DMS79 treated with DMSO at 0.1 percent for 48 hours (cell line): ENCODE results near the gene KLHL42.

Experiments used
- DNase-seq: peaks from one replicate; lab custom pipeline; 2025; lab: John Stamatoyannopoulos, UW

The KLHL42 gene

GRCh38 chr12:27780612-27781408 lies 777 bp downstream of the KLHL42 start:
- peak; percentile 60 for DNase-seq

- no peak for DNase-seq
Measured at GRCh38 chr12:27781680-27782079, 1.6 kb downstream of the KLHL42 start.

- no peak for DNase-seq
Measured at GRCh38 chr12:27782481-27782880, 2.4 kb downstream of the KLHL42 start.

- DNase-seq = no peak
Measured at GRCh38 chr12:27785882-27786570, 6.0 kb downstream of the KLHL42 start.

- DNase-seq = no peak
Measured at GRCh38 chr12:27787559-27787958, 7.5 kb downstream of the KLHL42 start.

- DNase-seq = no peak
Measured at GRCh38 chr12:27790179-27790578, 10.1 kb downstream of the KLHL42 start.

- no peak for DNase-seq
Measured at GRCh38 chr12:27794818-27795584, 15.0 kb downstream of the KLHL42 start.

GRCh38 chr12:27796128-27796527 lies 16.1 kb downstream of the KLHL42 start:
- DNase-seq = no peak

GRCh38 chr12:27797301-27798025 lies 17.4 kb downstream of the KLHL42 start:
- no peak for DNase-seq

- no peak for DNase-seq
Measured at GRCh38 chr12:27800819-27801218, 20.8 kb downstream of the KLHL42 start.

GRCh38 chr12:27801630-27802029 lies 21.6 kb downstream of the KLHL42 start:
- DNase-seq = no peak

- DNase-seq = no peak
Measured at GRCh38 chr12:27802511-27802910, 22.5 kb downstream of the KLHL42 start.

- no peak for DNase-seq
Measured at GRCh38 chr12:27802936-27803335, 22.9 kb downstream of the KLHL42 start.

GRCh38 chr12:27805238-27805637 lies 25.2 kb downstream of the KLHL42 start:
- no peak for DNase-seq

GRCh38 chr12:27806259-27806658 lies 26.2 kb downstream of the KLHL42 start:
- DNase-seq = no peak

- no peak for DNase-seq
Measured at GRCh38 chr12:27807063-27807703, 27.1 kb downstream of the KLHL42 start.

- no peak for DNase-seq
Measured at GRCh38 chr12:27808841-27809240, 28.8 kb downstream of the KLHL42 start.

- DNase-seq = peak; percentile 6
Measured at GRCh38 chr12:27810756-27811155, 30.7 kb downstream of the KLHL42 start.

- DNase-seq = no peak
Measured at GRCh38 chr12:27812502-27812901, 32.5 kb downstream of the KLHL42 start.

GRCh38 chr12:27814411-27814810 lies 34.4 kb downstream of the KLHL42 start:
- no peak for DNase-seq

- no peak for DNase-seq
Measured at GRCh38 chr12:27814851-27815591, 35.0 kb downstream of the KLHL42 start.
